Heart right ventricle (tissue), 16 donors: ENCODE measurements around the gene POLR2E. TPM values are rescaled to one million over a fixed set of nuclear protein-coding genes. Genes with fewer than 3 reads are reported as not detected.
A peak's percentile ranks its signal among the peaks of the same experiment; 100 is the strongest.

Experiments used
- ATAC-seq, 8 donors: fragments of 200-7000 bp; cut with Tn5 transposase; one replicate each; pipeline ENCODE4 v1.9.1; 2020; ENCODE audit warnings: mild to moderate bottlenecking in 8 of 8, moderate library complexity in 8 of 8, moderate number of reproducible peaks in 1 of 8
- DNase-seq, 2 donors: peaks; one replicate each; pipeline ENCODE4 v3.0.0-alpha.2; 2020
- H3K27ac ChIP-seq, 10 donors: fragments of 200-600 bp; sonication (generic) in 2 of 10; one replicate each; pipeline versions ENCODE4 v1.5.0 to v1.8.0; 2020 to 2022; ENCODE audit warnings: mild to moderate bottlenecking in 3 of 10
- H3K27me3 ChIP-seq, 7 donors: fragments of 200-600 bp; one replicate each; pipeline ENCODE4 v1.8.0; 2021 to 2022; ENCODE audit warnings: mild to moderate bottlenecking in 2 of 7
- H3K36me3 ChIP-seq, 9 donors: fragments of 200-600 bp; sonication (generic) in 1 of 9; one replicate each; pipeline versions ENCODE4 v1.5.0 to v1.8.0; 2020 to 2022; ENCODE audit warnings: mild to moderate bottlenecking in 2 of 9
- H3K4me1 ChIP-seq, 9 donors: fragments of 200-600 bp; sonication (generic) in 1 of 9; one replicate each; pipeline versions ENCODE4 v1.5.0 to v1.8.0; 2020 to 2022; ENCODE audit warnings: mild to moderate bottlenecking in 4 of 9
- H3K4me3 ChIP-seq, 10 donors: fragments of 200-600 bp; sonication (generic) in 2 of 10; one replicate each; pipeline versions ENCODE4 v1.5.0 to v1.8.0; 2020 to 2022; ENCODE audit warnings: mild to moderate bottlenecking in 7 of 10, moderate library complexity in 2 of 10
- H3K9me3 ChIP-seq, 11 donors: fragments of 200-600 bp in 10 of 11; sonication (generic) in 2 of 11; one replicate each; pipeline versions ENCODE4 v1.5.0 to v1.8.0; 2013 to 2022; ENCODE audit warnings: mild to moderate bottlenecking in 2 of 11, control low read depth in 1 of 11, moderate library complexity in 1 of 11
- CTCF ChIP-seq, 9 donors: fragments of 200-600 bp; sonication (generic) in 2 of 9; IDR thresholded peaks; one replicate each; pipeline versions ENCODE4 v1.5.0 to v1.8.0; 2021 to 2022; ENCODE audit warnings: antibody characterized with exemption in 9 of 9, mild to moderate bottlenecking in 5 of 9, moderate library complexity in 1 of 9
- WGBS, 2 donors: extraction: QIAGEN DNeasy Blood & Tissue Kit; methylation state at CpG; one replicate each; pipeline ENCODE4 v1.1.7; 2013; ENCODE audit warnings: inconsistent platforms in 1 of 2; 5-methylcytosine and 5-hydroxymethylcytosine counted together
- intact Hi-C, 10 donors: fragments of 100-400 bp; cut with DNase I; formaldehyde crosslinking; loops; one replicate each; pipeline versions ENCODE4 v1.11.1 to v1.14.2; 2022
- polyA plus RNA-seq, 2 donors: library from polyadenylated mRNA; stranded (reverse); fragments of 200-250 nt; gene quantifications; one replicate each; pipeline ENCODE4 v1.2.3, GENCODE V29; 2013
- total RNA-seq, 10 donors: library from RNA; stranded (reverse); fragmentation: NEBNext Ultra II Directional in 3 of 10; extraction: Animal tissue kit (Norgen Biotek cat#: 25700) in 3 of 10; gene quantifications; one replicate each; pipeline versions ENCODE4 v1.2.1 to v1.2.4, GENCODE V29; 2021 to 2023
- donor health status: Arrhythmogenic right ventricular cardiomyopathy.
- donor health status: ischemic (EF 13 %, LVEDD 7.1; RV severe dilation, severe dysfunction).
- donor health status: healthy with polysubstance abuse.
- donor health status: DM: no; HTN: yes; CAD: no.
- donor health status: DM: no; HTN: no; CAD: no.
- donor health status: ischemic (EF 25% LVEDD 6.9; RV normal size, moderate dysfunction).
- donor health status: ischemic (EF 25% LVEDD 5.7; RV mildly dilated, moderate dysfunction).
- donor health status: healthy.
- donor health status: DM: yes; HTN: yes; CAD: no.
- donor health status: Ischemic cardiomyopathy.
- donor health status: ischemic (EF 35%, LVEDD 5.7; RV mildly dilated, moderate dysfunction).
- donor health status: nonischemic (EF 11% LVEDD 7.7; RV severe dilation, severe dysfunction).
- donor health status: DM: yes; HTN: yes; CAD: no.
- donor health status: PGD.
- donor health status: ischemic (EF 29% LVEDD 5.4; RV normal size, mild dysfunction).
- donor health status: nonischemic (EF 23%, LVEDD 6.1; RV moderate dilation, normal function).

The POLR2E gene
- total and polyA plus RNA-seq, 12 donors: 111 to 215 (median 134) TPM

GRCh38 chr19:1066251-1066747 is 28.9 kb downstream of the POLR2E start:
- H3K36me3 ChIP-seq: peaks cover 0 to 14% (median 0%) of the 10 kb centered on the region in 9 donors
- ATAC-seq (no peak), DNase-seq (no peak)
- peaks cover 11 to 58% (median 37%) of the 10 kb centered on the region in 9 donors for H3K4me1 ChIP-seq
- WGBS, 2 donors: 22 to 26% methylated on average over 17 of the region's 17 CpGs
- H3K27me3 ChIP-seq: peaks cover 34 to 76% (median 71%) of the 10 kb centered on the region in 7 donors
- H3K4me3 ChIP-seq: peak overlapping the region in 7 of 10 donors; percentile 4 to 76 (median 46)
- H3K9me3 ChIP-seq: no peaks in the 10 kb centered on the region
- TF ChIP-seq CTCF (IDR thresholded peaks at IDR 0.05): no peak
- H3K27ac ChIP-seq: peak overlapping the region in 1 of 10 donors; percentile 96
- intact Hi-C loops: no loop called here

- 50 to 57% methylated on average over 17 of the region's 17 CpGs for WGBS, 2 donors
- DNase-seq (no peak), ATAC-seq (peak in 1 of 8 donors; percentile 6)
- no peak for TF ChIP-seq CTCF (IDR thresholded peaks at IDR 0.05)
- Histone ChIP-seq H3K4me3 (no peak overlapping the region), H3K36me3 (peaks cover 0 to 10% (median 0%) of the 10 kb centered on the region in 9 donors), H3K9me3 (peaks cover 0 to 2% (median 0%) of the 10 kb centered on the region in 11 donors), H3K27me3 (peaks cover 28 to 70% (median 65%) of the 10 kb centered on the region in 7 donors), H3K27ac (no peak overlapping the region), H3K4me1 (peaks cover 11 to 54% (median 37%) of the 10 kb centered on the region in 9 donors)
- intact Hi-C loops: no loop called here
These were observed 29.5 kb downstream of the POLR2E start for GRCh38 chr19:1065606-1066109.

- H3K27me3 ChIP-seq: peaks cover 25 to 63% (median 57%) of the 10 kb centered on the region in 7 donors
These were observed 30.2 kb downstream of the POLR2E start for GRCh38 chr19:1064661-1065605.

More at GRCh38 chr19:1064661-1065605, 30.2 kb downstream of the POLR2E start:
- Histone ChIP-seq H3K4me3 (peak overlapping the region in 3 of 10 donors; percentile 0 to 21 (median 18)), H3K27ac (peak overlapping the region in 1 of 10 donors; percentile 68), H3K36me3 (peaks cover 0 to 2% (median 0%) of the 10 kb centered on the region in 9 donors), H3K9me3 (peaks cover 0 to 9% (median 0%) of the 10 kb centered on the region in 11 donors), H3K4me1 (peaks cover 11 to 47% (median 37%) of the 10 kb centered on the region in 9 donors)
- WGBS, 2 donors: 9 to 12% methylated on average over 57 to 60 of the region's 60 CpGs
- DNase-seq: peak in 1 of 2 donors; percentile 72
- intact Hi-C loops: no loop called here
- TF ChIP-seq CTCF (IDR thresholded peaks at IDR 0.05): peak in 8 of 9 donors; percentile 56 to 94 (median 72)
- peak; percentile 61 to 81 (median 74) for ATAC-seq
